Panc1 (cell line): ENCODE data around the gene LOXL4.

Experiments
- CTCF ChIP-seq: fragments of 450-650 bp; IDR thresholded peaks from 2 replicates; pipeline ENCODE4 v1.5.1; 2017; ENCODE audit warnings: mild to moderate bottlenecking
- POLR2AphosphoS5 ChIP-seq: IDR thresholded peaks from 2 replicates; pipeline ENCODE4 v1.6.1; 2012; ENCODE audit warnings: mild to moderate bottlenecking, low read depth, low read length, moderate library complexity
- REST ChIP-seq, 2 experiments: IDR thresholded peaks; 2 replicates each; pipeline ENCODE4 v1.6.1; 2011 to 2012; ENCODE audit warnings: low read depth in 2 of 2, control low read depth in 1 of 2, low read length in 1 of 2, mild to moderate bottlenecking in 1 of 2, moderate library complexity in 1 of 2; ENCODE audit not compliant: insufficient read depth in 1 of 2
- SIN3A ChIP-seq: IDR thresholded peaks from 2 replicates; pipeline ENCODE4 v1.6.1; 2012; ENCODE audit warnings: low read depth, mild to moderate bottlenecking, low read length, moderate library complexity, borderline replicate concordance; ENCODE audit not compliant: insufficient read depth

GRCh38 chr10:98251399-98251798 lies 16.6 kb downstream of the LOXL4 start:
- TF ChIP-seq CTCF (no peak), POLR2AphosphoS5 (no peak), REST (IDR thresholded peaks at IDR 0.05; ENCODE audit: insufficient read depth in 1 of 2, low read depth in 2 of 2, low read length in 1 of 2) (no peak), SIN3A (no peak)
